GM23338 (cell line): ENCODE data around the gene MID1. TPM values are rescaled to one million over a fixed set of nuclear protein-coding genes. Genes with fewer than 3 reads are reported as not detected.

Experiments
- ATAC-seq: fragments of 200-7000 bp; cut with Tn5 transposase; 3 replicates; pipeline ENCODE4 v1.9.1; 2020
- DNase-seq: peaks from one replicate; pipeline ENCODE4 v3.0.0-alpha.2; 2015; ENCODE audit warnings: low spot score
- H2AFZ ChIP-seq: fragments of 200-600 bp; sonication (generic); 2 replicates; pipeline ENCODE4 v1.8.0; 2016; ENCODE audit warnings: antibody characterized with exemption, mild to moderate bottlenecking, moderate library complexity
- H3F3A ChIP-seq: fragments of 200-600 bp; sonication (generic); replicated peaks from 2 replicates; pipeline ENCODE4 v1.8.0; 2017; ENCODE audit warnings: antibody characterized with exemption, mixed run types, low read depth
- H3K27ac ChIP-seq: fragments of 200-600 bp; sonication (generic); 2 replicates; pipeline ENCODE4 v1.6.1; 2016; ENCODE audit warnings: low read depth
- H3K27me3 ChIP-seq: fragments of 200-600 bp; sonication (generic); 2 replicates; pipeline ENCODE4 v1.8.0; 2016; ENCODE audit warnings: mild to moderate bottlenecking, mixed run types, moderate library complexity; ENCODE audit not compliant: insufficient read depth
- H3K36me3 ChIP-seq: fragments of 200-600 bp; sonication (generic); 2 replicates; pipeline ENCODE4 v1.8.0; 2016; ENCODE audit warnings: mild to moderate bottlenecking; ENCODE audit not compliant: insufficient read depth
- H3K4me1 ChIP-seq: fragments of 200-600 bp; sonication (generic); 2 replicates; pipeline ENCODE4 v1.8.0; 2016; ENCODE audit warnings: mild to moderate bottlenecking, moderate library complexity; ENCODE audit not compliant: insufficient read depth
- H3K4me2 ChIP-seq: fragments of 200-600 bp; sonication (generic); 2 replicates; pipeline ENCODE4 v1.7.1; 2017; ENCODE audit warnings: mixed run types
- H3K4me3 ChIP-seq: fragments of 200-600 bp; sonication (generic); 2 replicates; pipeline ENCODE4 v1.6.1; 2016; ENCODE audit warnings: mixed run types
- H3K79me2 ChIP-seq: fragments of 200-600 bp; sonication (generic); replicated peaks from 2 replicates; pipeline ENCODE4 v1.8.0; 2017; ENCODE audit warnings: mild to moderate bottlenecking; ENCODE audit not compliant: insufficient read depth
- H3K9me2 ChIP-seq: fragments of 200-600 bp; sonication (generic); 2 replicates; pipeline ENCODE4 v1.8.0; 2017; ENCODE audit not compliant: insufficient read depth
- H4K20me1 ChIP-seq: fragments of 200-600 bp; sonication (generic); replicated peaks from 2 replicates; pipeline ENCODE4 v1.8.0; 2017; ENCODE audit warnings: mild to moderate bottlenecking; ENCODE audit not compliant: insufficient read depth
- H3K27ac Mint-ChIP-seq: 2 replicates; pipeline ENCODE4 v1.8.0; 2020; ENCODE audit warnings: inconsistent platforms, mild to moderate bottlenecking, moderate library complexity, mixed read lengths
- H3K27me3 Mint-ChIP-seq: 3 replicates; pipeline ENCODE4 v1.8.0; 2022; ENCODE audit warnings: low read depth, mild to moderate bottlenecking, moderate library complexity, mixed read lengths, inconsistent platforms; ENCODE audit not compliant: insufficient read depth, poor library complexity
- H3K36me3 Mint-ChIP-seq: 3 replicates; pipeline ENCODE4 v1.8.0; 2021; ENCODE audit warnings: low read depth, mild to moderate bottlenecking, inconsistent platforms, moderate library complexity, mixed read lengths
- H3K4me1 Mint-ChIP-seq: 3 replicates; pipeline ENCODE4 v1.8.0; 2020; ENCODE audit warnings: mild to moderate bottlenecking, inconsistent platforms, mixed read lengths
- H3K4me3 Mint-ChIP-seq: 3 replicates; pipeline ENCODE4 v1.8.0; 2021; ENCODE audit warnings: moderate library complexity, mild to moderate bottlenecking, inconsistent platforms, mixed read lengths
- H3K9me3 Mint-ChIP-seq: 3 replicates; pipeline ENCODE4 v1.8.0; 2020; ENCODE audit warnings: moderate library complexity, mild to moderate bottlenecking, inconsistent platforms, mixed read lengths
- CREB1 ChIP-seq: fragments of 250-450 bp; sonication (Bioruptor Pico); IDR thresholded peaks from 2 replicates; pipeline ENCODE4 v1.5.0; 2020; ENCODE audit warnings: low read depth, mild to moderate bottlenecking, moderate library complexity
- CTCF ChIP-seq, 2 experiments: fragments of 200-600 bp in 1 of 2; sonication (generic) in 1 of 2; conservative IDR thresholded peaks; 2 replicates each; pipeline versions ENCODE4 v1.5.1 to v1.6.1; 2016 to 2017; ENCODE audit warnings: antibody characterized with exemption in 2 of 2, low read depth in 2 of 2, mild to moderate bottlenecking in 2 of 2, moderate library complexity in 1 of 2
- ETS1 ChIP-seq: IDR thresholded peaks from 2 replicates; pipeline ENCODE4 v1.6.1; 2016; ENCODE audit warnings: antibody characterized with exemption
- EZH2 ChIP-seq: fragments of 200-600 bp; sonication (generic); IDR thresholded peaks from one replicate; pipeline ENCODE4 v1.8.0; 2017; ENCODE audit warnings: antibody characterized with exemption, mild to moderate bottlenecking, low read depth; ENCODE audit not compliant: unreplicated experiment
- EZH2phosphoT487 ChIP-seq: fragments of 200-600 bp; sonication (generic); IDR thresholded peaks from one replicate; pipeline ENCODE4 v1.8.1; 2018; ENCODE audit warnings: antibody characterized with exemption; ENCODE audit not compliant: unreplicated experiment
- JUNB ChIP-seq: IDR thresholded peaks from one replicate; pipeline ENCODE4 v1.6.1; 2016; ENCODE audit warnings: antibody characterized with exemption; ENCODE audit not compliant: unreplicated experiment
- NANOG ChIP-seq: IDR thresholded peaks from 2 replicates; pipeline ENCODE4 v1.6.1; 2016; ENCODE audit warnings: antibody characterized with exemption, borderline replicate concordance
- POLR2AphosphoS5 ChIP-seq: IDR thresholded peaks from 2 replicates; pipeline ENCODE4 v1.6.1; 2016; ENCODE audit warnings: antibody characterized with exemption, low read depth
- REST ChIP-seq: IDR thresholded peaks from one replicate; pipeline ENCODE4 v1.6.1; 2018; ENCODE audit warnings: antibody characterized with exemption; ENCODE audit not compliant: unreplicated experiment
- STAT1 ChIP-seq: IDR thresholded peaks from one replicate; pipeline ENCODE4 v1.6.1; 2016; ENCODE audit warnings: antibody characterized with exemption; ENCODE audit not compliant: unreplicated experiment
- ZNF114 ChIP-seq: fragments of 250-450 bp; sonication (Bioruptor Pico); IDR thresholded peaks from 2 replicates; pipeline ENCODE4 v1.5.0; 2020; ENCODE audit warnings: mild to moderate bottlenecking, moderate library complexity
- ZNF331 ChIP-seq: fragments of 250-450 bp; sonication (Bioruptor Pico); IDR thresholded peaks from 2 replicates; pipeline ENCODE4 v1.5.0; 2020; ENCODE audit warnings: low read depth, mild to moderate bottlenecking, moderate library complexity
- ZNF462 ChIP-seq: fragments of 250-450 bp; sonication (Bioruptor Pico); IDR thresholded peaks from 2 replicates; pipeline ENCODE4 v1.5.0; 2020; ENCODE audit warnings: mild to moderate bottlenecking, moderate library complexity
- polyA plus RNA-seq: library from polyadenylated mRNA; unstranded; fragments of >200 nt; fragmentation: Nextera tagmentation; extraction: Ambion mirVana; gene quantifications from 2 replicates; pipeline ENCODE4 v1.2.1, GENCODE V29; 2016
- total RNA-seq: library from RNA; depleted of rRNA; stranded (reverse); fragments of >200 nt; shearing (Covaris generic); gene quantifications from 2 replicates; pipeline ENCODE4 v1.2.3, GENCODE V29; 2014

The MID1 gene
- total and polyA plus RNA-seq, 2 experiments from 2014 or later: 27.2 to 39.3 TPM

GRCh38 chrX:10508891-10509290, 111.5 kb downstream of the MID1 start:
- Mint-ChIP-seq H3K27me3 (no peaks in the 10 kb centered on the region), H3K4me1 (peaks cover 49% of the 10 kb centered on the region), H3K4me3 (peak overlapping the region; percentile 54), H3K27ac (no peak overlapping the region), H3K9me3 (no peaks in the 10 kb centered on the region), H3K36me3 (peaks cover 7% of the 10 kb centered on the region)
- Histone ChIP-seq H3K36me3 (no peaks in the 10 kb centered on the region), H3K27ac (peak overlapping the region; percentile 82), H3K4me2 (peak overlapping the region; percentile 41), H2AFZ (no peak overlapping the region), H3K9me2 (no peaks in the 10 kb centered on the region), H3F3A (peaks cover 7% of the 10 kb centered on the region; the same call in 1 of the 2 replicates), H3K27me3 (no peaks in the 10 kb centered on the region), H4K20me1 (no peaks in the 10 kb centered on the region), H3K4me3 (peak overlapping the region; percentile 26), H3K4me1 (peaks cover 40% of the 10 kb centered on the region), H3K79me2 (peaks cover 9% of the 10 kb centered on the region; the same call in 1 of the 2 replicates)
- peak; percentile 14 for DNase-seq
- no peak for TF ChIP-seq EZH2phosphoT487
- no peak for TF ChIP-seq EZH2
- no peak for TF ChIP-seq REST
- peak; percentile 21; the same call in 1 of the 2 replicates for TF ChIP-seq ETS1
- peak; percentile 86 for TF ChIP-seq NANOG
- TF ChIP-seq JUNB: no peak
- TF ChIP-seq STAT1: no peak
- no peak for TF ChIP-seq ZNF114 (CRISPR knock-in tag)
- TF ChIP-seq CTCF (conservative IDR thresholded peaks at IDR 0.05; ENCODE audit: low read depth in 2 of 2): no peak
- TF ChIP-seq POLR2AphosphoS5: no peak
- no peak for TF ChIP-seq ZNF331
- TF ChIP-seq ZNF462: peak; percentile 96
- peak; percentile 36; the same call in 1 of the 2 replicates for TF ChIP-seq CREB1
- peak; percentile 95 for ATAC-seq
